GM12878 (cell line): ENCODE measurements around the gene BAG1. TPM values are rescaled to one million over a fixed set of nuclear protein-coding genes. Genes with fewer than 3 reads are reported as not detected.

Experiments used
- ATAC-seq: fragments of 200-7000 bp; cut with Tn5 transposase; 3 replicates; pipeline ENCODE4 v1.9.1; 2020; ENCODE audit warnings: mild to moderate bottlenecking, moderate library complexity
- BruUV-seq: library from RNA; stranded (reverse); fragments of 400-500 nt; replicated peaks from 2 replicates; lab custom pipeline; 2021; lab: Mats Ljungman, UMichigan
- CTCF ChIA-PET: fragments of 300-600 bp; sonication (Branson Sonifier 250); formaldehyde crosslinking; extraction: SDS; loops from one replicate; lab custom pipeline; 2021; ENCODE audit warnings: inconsistent platforms; lab: Yijun Ruan, JAX
- POLR2A ChIA-PET: fragments of 350-600 bp; formaldehyde crosslinking; extraction: SDS; loops from one replicate; lab custom pipeline; 2021; ENCODE audit warnings: inconsistent platforms; lab: Charles Lee
- RAD21 ChIA-PET: fragments of 300-600 bp; sonication (Branson Sonifier 250); formaldehyde crosslinking; loops from one replicate; lab custom pipeline; 2023; ENCODE audit warnings: antibody characterized with exemption; ENCODE audit not compliant: unreplicated experiment; lab: Charles Lee
- SMC1A ChIA-PET: fragments of 300-600 bp; sonication (Branson Sonifier 250); formaldehyde crosslinking; loops from one replicate; lab custom pipeline; 2023; ENCODE audit not compliant: unreplicated experiment, uncharacterized antibody; lab: Charles Lee
- DNase-seq: peaks from one replicate; pipeline ENCODE4 v3.0.0-alpha.2; 2011; ENCODE audit warnings: low read depth, low spot score
- FAIRE-seq: peaks from 3 replicates; lab custom pipeline; 2011; peaks lifted over from hg19 to GRCh38; lab: Jason Lieb, UNC
- H2AFZ ChIP-seq: 2 replicates; pipeline ENCODE4 v1.6.0; 2011; ENCODE audit warnings: low read depth, low read length, control low read depth; ENCODE audit not compliant: control insufficient read depth
- H3K27ac ChIP-seq: 2 replicates; pipeline ENCODE4 v1.5.1; 2011; ENCODE audit warnings: control low read depth; ENCODE audit not compliant: control insufficient read depth, insufficient read depth
- H3K27me3 ChIP-seq, 2 experiments: replicated peaks in 1 of 2; 2 replicates each; pipeline versions ENCODE4 v1.6.0 to v1.6.1; 2011; ENCODE audit warnings: low read length in 1 of 2; ENCODE audit not compliant: control insufficient read depth in 2 of 2, insufficient read depth in 2 of 2
- H3K36me3 ChIP-seq, 2 experiments: 2 replicates each; pipeline ENCODE4 v1.5.1; 2011; ENCODE audit warnings: low read length in 1 of 2; ENCODE audit not compliant: control insufficient read depth in 2 of 2, insufficient read depth in 2 of 2
- H3K4me1 ChIP-seq: 2 replicates; pipeline ENCODE4 v1.6.1; 2011; ENCODE audit warnings: mild to moderate bottlenecking, low read length, moderate library complexity, mixed read lengths; ENCODE audit not compliant: control insufficient read depth, insufficient read depth
- H3K4me2 ChIP-seq: 2 replicates; pipeline ENCODE4 v1.6.0; 2011; ENCODE audit warnings: control low read depth; ENCODE audit not compliant: control insufficient read depth, insufficient read depth
- H3K4me3 ChIP-seq: fragments of 200-600 bp; sonication (generic); 2 replicates; pipeline ENCODE4 v1.5.1; 2016
- H3K79me2 ChIP-seq: 2 replicates; pipeline ENCODE4 v1.6.0; 2011; ENCODE audit warnings: low read length; ENCODE audit not compliant: control insufficient read depth, insufficient read depth
- H3K9ac ChIP-seq: 2 replicates; pipeline ENCODE4 v1.8.0; 2011; ENCODE audit warnings: low read length, control low read depth, mixed read lengths; ENCODE audit not compliant: control insufficient read depth, insufficient read depth
- H3K9me3 ChIP-seq: replicated peaks from 3 replicates; pipeline ENCODE4 v1.5.1; 2011; ENCODE audit warnings: mild to moderate bottlenecking, low read length; ENCODE audit not compliant: control insufficient read depth, insufficient read depth
- H4K20me1 ChIP-seq: 2 replicates; pipeline ENCODE4 v1.6.0; 2011; ENCODE audit not compliant: control insufficient read depth, insufficient read depth
- ATF7 ChIP-seq: fragments of 450-650 bp; IDR thresholded peaks from 2 replicates; pipeline ENCODE4 v1.6.1; 2016; ENCODE audit warnings: low read depth, mild to moderate bottlenecking
- BMI1 ChIP-seq: fragments of 450-650 bp; IDR thresholded peaks from 2 replicates; pipeline ENCODE4 v1.6.1; 2016; ENCODE audit warnings: mild to moderate bottlenecking, moderate library complexity, borderline replicate concordance
- KAT2A ChIP-seq: conservative IDR thresholded peaks from 2 replicates; pipeline ENCODE4 v1.6.1; 2011; ENCODE audit warnings: low read depth, low read length; ENCODE audit not compliant: control insufficient read depth
- MYB ChIP-seq: fragments of 150-350 bp; IDR thresholded peaks from 2 replicates; pipeline ENCODE4 v1.6.1; 2014; ENCODE audit warnings: mild to moderate bottlenecking, low read depth, low read length, borderline replicate concordance
- PAX5 ChIP-seq: IDR thresholded peaks from 2 replicates; pipeline ENCODE4 v1.6.1; 2011; ENCODE audit warnings: low read depth, low read length, borderline replicate concordance
- RBBP5 ChIP-seq: fragments of 200-600 bp; sonication (generic); conservative IDR thresholded peaks from 2 replicates; pipeline ENCODE4 v1.6.1; 2016
- ZNF384 ChIP-seq: IDR thresholded peaks from 2 replicates; pipeline ENCODE4 v1.6.1; 2012; ENCODE audit warnings: low read depth, mild to moderate bottlenecking, low read length, improper control_type of control experiment, borderline replicate concordance
- WGBS: methylation state at CpG from one replicate; pipeline ENCODE4 v1.1.6; 2016; ENCODE audit warnings: low lambda C conversion rate; ENCODE audit not compliant: insufficient replicate concordance, insufficient coverage; ENCODE audit errors: missing lambda C conversion rate; 5-methylcytosine and 5-hydroxymethylcytosine counted together
- in situ Hi-C: fragments of 300-500 bp; cut with MboI; formaldehyde crosslinking; loops from 9 replicates; pipeline ENCODE4 v1.14.3; 2018; ENCODE audit warnings: mixed read lengths
- intact Hi-C: fragments of 100-400 bp; cut with micrococcal nuclease; formaldehyde crosslinking; loops from one replicate; pipeline ENCODE4 v1.14.2; 2022; ENCODE audit not compliant: unreplicated experiment
- polyA plus RNA-seq, 11 experiments: library from polyadenylated mRNA; depleted of rRNA in 4 of 11; unstranded in 6 of 11; stranded (reverse) in 5 of 11; fragments of >200 nt; fragmentation: Nextera tagmentation in 4 of 11; fragmentation: Illumina TruSeq in 1 of 11; extraction: Ambion mirVana in 4 of 11; extraction: Trizol in 1 of 11; gene quantifications; 1 replicate in 1 of 11; 2 replicates in 10 of 11; pipeline versions ENCODE4 v1.2.1 to v1.2.3, GENCODE V29; 2011 to 2016; ENCODE audit warnings: inconsistent platforms in 2 of 11, missing spikeins in 2 of 11, low read depth in 1 of 11
- total RNA-seq, 4 experiments: library from RNA; depleted of rRNA in 3 of 4; stranded (reverse); fragments of >200 nt in 3 of 4; fragmentation: Illumina TruSeq in 1 of 4; extraction: Trizol in 1 of 4; gene quantifications; 2 replicates each; pipeline versions ENCODE4 v1.2.1 to v1.2.3, GENCODE V29; 2013 to 2021
- TF ChIP-seq, protein P1 (sequence below): IDR thresholded peaks from 2 replicates; pipeline ENCODE4 v1.6.1; 2011; ENCODE audit warnings: low read depth, low read length, improper control_type of control experiment, borderline replicate concordance

The BAG1 gene
- total and polyA plus RNA-seq, 10 of the 15 experiments (the other 5 are each of a cell fraction or from before 2014, with no cell fraction given) = 11.6 to 135 (median 68.9) TPM

DNA sequence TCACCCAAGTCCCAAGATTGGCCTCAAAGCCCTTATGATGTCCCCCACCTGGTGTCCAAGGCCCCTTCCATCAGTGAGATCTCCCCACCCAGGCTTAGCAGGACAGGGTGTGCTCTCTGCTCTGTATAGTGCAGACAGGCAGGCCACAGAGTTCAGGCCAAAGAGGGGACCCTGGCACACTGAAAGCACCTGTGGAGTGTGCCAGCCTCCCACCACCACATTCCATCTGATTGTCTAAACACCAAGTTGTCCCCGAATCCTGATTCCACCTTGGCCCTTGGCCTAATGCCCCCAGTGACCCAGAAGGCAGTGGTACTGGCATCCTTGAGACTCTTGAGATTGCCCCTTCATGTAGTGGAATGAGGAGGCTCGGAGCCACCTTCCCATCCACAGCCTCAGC, 19.2 kb downstream of the BAG1 start:
- FAIRE-seq = no peak
- no peaks in the 10 kb centered on the region for H3K79me2 ChIP-seq
- no peaks in the 10 kb centered on the region for H4K20me1 ChIP-seq
- H3K4me1 ChIP-seq = peaks cover 13% of the 10 kb centered on the region
- ATAC-seq = no peak
- no peak overlapping the region for H3K4me3 ChIP-seq
- no peaks in the 10 kb centered on the region for H3K27me3 ChIP-seq
- ChIA-PET CTCF (interaction anchor here (0.7 kb wide), 1 partner anchor 9 kb away, joined by 3 read pairs; no protein-coding TSS in a partner anchor), POLR2A (no interaction called here), SMC1A (no interaction called here), RAD21 (interaction anchor here (2.1 kb wide), 1 partner anchor 19 kb away, joined by 4 read pairs; no protein-coding TSS in a partner anchor)
- no peak overlapping the region for H3K4me2 ChIP-seq
- intact Hi-C loops (no loop called here), in situ Hi-C loops (loop anchor here (5.0 kb wide), 1 partner anchor 52 kb away; no protein-coding TSS in a partner anchor)
- no peak for DNase-seq
- no peak overlapping the region for H3K27ac ChIP-seq
- WGBS = 97% methylated on average over 2 of the region's 2 CpGs
- no peaks in the 10 kb centered on the region for H3K9me3 ChIP-seq
- no peaks in the 10 kb centered on the region for H3K36me3 ChIP-seq
- H2AFZ ChIP-seq = no peak overlapping the region
- TF ChIP-seq BMI1 = no peak
- TF ChIP-seq MYB = no peak
- no peak for TF ChIP-seq ZNF384
- TF ChIP-seq, protein P1, sequence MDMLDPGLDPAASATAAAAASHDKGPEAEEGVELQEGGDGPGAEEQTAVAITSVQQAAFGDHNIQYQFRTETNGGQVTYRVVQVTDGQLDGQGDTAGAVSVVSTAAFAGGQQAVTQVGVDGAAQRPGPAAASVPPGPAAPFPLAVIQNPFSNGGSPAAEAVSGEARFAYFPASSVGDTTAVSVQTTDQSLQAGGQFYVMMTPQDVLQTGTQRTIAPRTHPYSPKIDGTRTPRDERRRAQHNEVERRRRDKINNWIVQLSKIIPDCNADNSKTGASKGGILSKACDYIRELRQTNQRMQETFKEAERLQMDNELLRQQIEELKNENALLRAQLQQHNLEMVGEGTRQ = no peak
- no peak for TF ChIP-seq RBBP5
- no peak for TF ChIP-seq PAX5
- no peak for TF ChIP-seq KAT2A
- no peak for TF ChIP-seq ATF7
- no TSS peak for BruUV-seq
- H3K9ac ChIP-seq = no peak overlapping the region
